GM23338 (cell line): ENCODE data around the gene DDX25. TPM values are rescaled to one million over a fixed set of nuclear protein-coding genes. Genes with fewer than 3 reads are reported as not detected.

Source experiments
- ATAC-seq: fragments of 200-7000 bp; cut with Tn5 transposase; 3 replicates; pipeline ENCODE4 v1.9.1; 2020
- DNase-seq: peaks from one replicate; pipeline ENCODE4 v3.0.0-alpha.2; 2015; ENCODE audit warnings: low spot score
- H2AFZ ChIP-seq: fragments of 200-600 bp; sonication (generic); 2 replicates; pipeline ENCODE4 v1.8.0; 2016; ENCODE audit warnings: antibody characterized with exemption, mild to moderate bottlenecking, moderate library complexity
- H3F3A ChIP-seq: fragments of 200-600 bp; sonication (generic); replicated peaks from 2 replicates; pipeline ENCODE4 v1.8.0; 2017; ENCODE audit warnings: antibody characterized with exemption, mixed run types, low read depth
- H3K27ac ChIP-seq: fragments of 200-600 bp; sonication (generic); 2 replicates; pipeline ENCODE4 v1.6.1; 2016; ENCODE audit warnings: low read depth
- H3K27me3 ChIP-seq: fragments of 200-600 bp; sonication (generic); 2 replicates; pipeline ENCODE4 v1.8.0; 2016; ENCODE audit warnings: mild to moderate bottlenecking, mixed run types, moderate library complexity; ENCODE audit not compliant: insufficient read depth
- H3K36me3 ChIP-seq: fragments of 200-600 bp; sonication (generic); 2 replicates; pipeline ENCODE4 v1.8.0; 2016; ENCODE audit warnings: mild to moderate bottlenecking; ENCODE audit not compliant: insufficient read depth
- H3K4me1 ChIP-seq: fragments of 200-600 bp; sonication (generic); 2 replicates; pipeline ENCODE4 v1.8.0; 2016; ENCODE audit warnings: mild to moderate bottlenecking, moderate library complexity; ENCODE audit not compliant: insufficient read depth
- H3K4me2 ChIP-seq: fragments of 200-600 bp; sonication (generic); 2 replicates; pipeline ENCODE4 v1.7.1; 2017; ENCODE audit warnings: mixed run types
- H3K4me3 ChIP-seq: fragments of 200-600 bp; sonication (generic); 2 replicates; pipeline ENCODE4 v1.6.1; 2016; ENCODE audit warnings: mixed run types
- H3K79me2 ChIP-seq: fragments of 200-600 bp; sonication (generic); replicated peaks from 2 replicates; pipeline ENCODE4 v1.8.0; 2017; ENCODE audit warnings: mild to moderate bottlenecking; ENCODE audit not compliant: insufficient read depth
- H3K9me2 ChIP-seq: fragments of 200-600 bp; sonication (generic); 2 replicates; pipeline ENCODE4 v1.8.0; 2017; ENCODE audit not compliant: insufficient read depth
- H4K20me1 ChIP-seq: fragments of 200-600 bp; sonication (generic); replicated peaks from 2 replicates; pipeline ENCODE4 v1.8.0; 2017; ENCODE audit warnings: mild to moderate bottlenecking; ENCODE audit not compliant: insufficient read depth
- H3K27ac Mint-ChIP-seq: 2 replicates; pipeline ENCODE4 v1.8.0; 2020; ENCODE audit warnings: inconsistent platforms, mild to moderate bottlenecking, moderate library complexity, mixed read lengths
- H3K27me3 Mint-ChIP-seq: 3 replicates; pipeline ENCODE4 v1.8.0; 2022; ENCODE audit warnings: low read depth, mild to moderate bottlenecking, moderate library complexity, mixed read lengths, inconsistent platforms; ENCODE audit not compliant: insufficient read depth, poor library complexity
- H3K36me3 Mint-ChIP-seq: 3 replicates; pipeline ENCODE4 v1.8.0; 2021; ENCODE audit warnings: low read depth, mild to moderate bottlenecking, inconsistent platforms, moderate library complexity, mixed read lengths
- H3K4me1 Mint-ChIP-seq: 3 replicates; pipeline ENCODE4 v1.8.0; 2020; ENCODE audit warnings: mild to moderate bottlenecking, inconsistent platforms, mixed read lengths
- H3K4me3 Mint-ChIP-seq: 3 replicates; pipeline ENCODE4 v1.8.0; 2021; ENCODE audit warnings: moderate library complexity, mild to moderate bottlenecking, inconsistent platforms, mixed read lengths
- H3K9me3 Mint-ChIP-seq: 3 replicates; pipeline ENCODE4 v1.8.0; 2020; ENCODE audit warnings: moderate library complexity, mild to moderate bottlenecking, inconsistent platforms, mixed read lengths
- CREB1 ChIP-seq: fragments of 250-450 bp; sonication (Bioruptor Pico); IDR thresholded peaks from 2 replicates; pipeline ENCODE4 v1.5.0; 2020; ENCODE audit warnings: low read depth, mild to moderate bottlenecking, moderate library complexity
- EZH2 ChIP-seq: fragments of 200-600 bp; sonication (generic); IDR thresholded peaks from one replicate; pipeline ENCODE4 v1.8.0; 2017; ENCODE audit warnings: antibody characterized with exemption, mild to moderate bottlenecking, low read depth; ENCODE audit not compliant: unreplicated experiment
- POLR2AphosphoS5 ChIP-seq: IDR thresholded peaks from 2 replicates; pipeline ENCODE4 v1.6.1; 2016; ENCODE audit warnings: antibody characterized with exemption, low read depth
- STAT1 ChIP-seq: IDR thresholded peaks from one replicate; pipeline ENCODE4 v1.6.1; 2016; ENCODE audit warnings: antibody characterized with exemption; ENCODE audit not compliant: unreplicated experiment
- ZNF114 ChIP-seq: fragments of 250-450 bp; sonication (Bioruptor Pico); IDR thresholded peaks from 2 replicates; pipeline ENCODE4 v1.5.0; 2020; ENCODE audit warnings: mild to moderate bottlenecking, moderate library complexity
- ZNF462 ChIP-seq: fragments of 250-450 bp; sonication (Bioruptor Pico); IDR thresholded peaks from 2 replicates; pipeline ENCODE4 v1.5.0; 2020; ENCODE audit warnings: mild to moderate bottlenecking, moderate library complexity
- polyA plus RNA-seq: library from polyadenylated mRNA; unstranded; fragments of >200 nt; fragmentation: Nextera tagmentation; extraction: Ambion mirVana; gene quantifications from 2 replicates; pipeline ENCODE4 v1.2.1, GENCODE V29; 2016
- total RNA-seq: library from RNA; depleted of rRNA; stranded (reverse); fragments of >200 nt; shearing (Covaris generic); gene quantifications from 2 replicates; pipeline ENCODE4 v1.2.3, GENCODE V29; 2014
- TF ChIP-seq, protein P1 (sequence below), 2 experiments: fragments of 200-600 bp in 1 of 2; sonication (generic) in 1 of 2; conservative IDR thresholded peaks; 2 replicates each; pipeline versions ENCODE4 v1.5.1 to v1.6.1; 2016 to 2017; ENCODE audit warnings: antibody characterized with exemption in 2 of 2, low read depth in 2 of 2, mild to moderate bottlenecking in 2 of 2, moderate library complexity in 1 of 2

Gene DDX25
- total and polyA plus RNA-seq, 2 experiments from 2014 or later, result 20.6 to 23.6 TPM

DNA sequence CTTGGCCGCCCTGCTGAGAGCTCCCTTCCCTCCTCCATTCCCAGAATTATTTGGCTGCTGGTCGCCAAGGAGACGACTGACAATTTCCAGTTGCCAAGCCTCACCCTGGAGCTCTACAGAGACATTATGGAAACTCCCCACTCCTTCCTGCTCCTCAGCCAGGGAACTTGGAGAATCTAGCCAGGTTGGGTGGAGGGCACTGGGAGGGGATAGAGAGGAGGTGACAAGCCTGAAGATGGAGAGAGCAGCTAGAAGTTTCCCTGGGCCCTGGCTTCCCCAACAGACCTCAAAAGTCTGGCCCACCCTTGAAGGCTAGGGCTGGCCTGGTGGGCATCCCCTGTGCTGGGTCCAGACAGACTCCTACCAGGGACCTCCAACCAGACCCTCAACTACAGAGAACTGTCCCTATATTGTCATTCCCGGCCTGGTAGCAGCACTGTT is 34.8 kb downstream of the DDX25 start (continued):
- TF ChIP-seq ZNF462 (CRISPR knock-in tag) (no peak), ZNF114 (CRISPR knock-in tag) (no peak), CREB1 (no peak), STAT1 (no peak)

GRCh38 chr11:125940145-125940544 is 35.8 kb downstream of the DDX25 start:
- Mint-ChIP-seq H3K4me1 (peaks cover 22% of the 10 kb centered on the region), H3K4me3 (no peak overlapping the region), H3K9me3 (no peaks in the 10 kb centered on the region; the same call in 2 of the 3 replicates), H3K27me3 (peaks cover 15% of the 10 kb centered on the region), H3K27ac (no peak overlapping the region), H3K36me3 (no peaks in the 10 kb centered on the region)
- H3K4me1 ChIP-seq, result peaks cover 13% of the 10 kb centered on the region
- H3K36me3 ChIP-seq, result no peaks in the 10 kb centered on the region
- ATAC-seq (no peak), DNase-seq (no peak)
- no peaks in the 10 kb centered on the region for H3F3A ChIP-seq
- H2AFZ ChIP-seq, result no peak overlapping the region
- H3K4me2 ChIP-seq, result no peak overlapping the region
- H3K27me3 ChIP-seq, result no peaks in the 10 kb centered on the region
- H4K20me1 ChIP-seq, result no peaks in the 10 kb centered on the region
- H3K27ac ChIP-seq, result no peak overlapping the region
- H3K79me2 ChIP-seq, result no peaks in the 10 kb centered on the region
- no peak overlapping the region for H3K4me3 ChIP-seq
- no peaks in the 10 kb centered on the region for H3K9me2 ChIP-seq
- no peak for TF ChIP-seq EZH2
- TF ChIP-seq ZNF114 (CRISPR knock-in tag), result no peak
- no peak for TF ChIP-seq POLR2AphosphoS5
- TF ChIP-seq ZNF462 (CRISPR knock-in tag), result no peak
- TF ChIP-seq, protein P1, sequence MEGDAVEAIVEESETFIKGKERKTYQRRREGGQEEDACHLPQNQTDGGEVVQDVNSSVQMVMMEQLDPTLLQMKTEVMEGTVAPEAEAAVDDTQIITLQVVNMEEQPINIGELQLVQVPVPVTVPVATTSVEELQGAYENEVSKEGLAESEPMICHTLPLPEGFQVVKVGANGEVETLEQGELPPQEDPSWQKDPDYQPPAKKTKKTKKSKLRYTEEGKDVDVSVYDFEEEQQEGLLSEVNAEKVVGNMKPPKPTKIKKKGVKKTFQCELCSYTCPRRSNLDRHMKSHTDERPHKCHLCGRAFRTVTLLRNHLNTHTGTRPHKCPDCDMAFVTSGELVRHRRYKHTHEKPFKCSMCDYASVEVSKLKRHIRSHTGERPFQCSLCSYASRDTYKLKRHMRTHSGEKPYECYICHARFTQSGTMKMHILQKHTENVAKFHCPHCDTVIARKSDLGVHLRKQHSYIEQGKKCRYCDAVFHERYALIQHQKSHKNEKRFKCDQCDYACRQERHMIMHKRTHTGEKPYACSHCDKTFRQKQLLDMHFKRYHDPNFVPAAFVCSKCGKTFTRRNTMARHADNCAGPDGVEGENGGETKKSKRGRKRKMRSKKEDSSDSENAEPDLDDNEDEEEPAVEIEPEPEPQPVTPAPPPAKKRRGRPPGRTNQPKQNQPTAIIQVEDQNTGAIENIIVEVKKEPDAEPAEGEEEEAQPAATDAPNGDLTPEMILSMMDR (conservative IDR thresholded peaks at IDR 0.05; ENCODE audit: low read depth in 2 of 2), result no peak
- TF ChIP-seq STAT1, result no peak
